Activated CD8-positive, alpha-beta memory T cell treated with anti-CD3 and anti-CD28 coated beads, Interleukin-2, amount 50 U/mL, for 1 hour (primary cell): Measurements from ENCODE around the gene ZNF784.
A peak's percentile ranks its signal among the peaks of the same experiment; 100 is the strongest.

Experiments used
- DNase-seq: peaks from one replicate; pipeline ENCODE4 v3.0.0-alpha.2; 2020; ENCODE audit errors: extremely low read depth

ZNF784 gene, protein sequence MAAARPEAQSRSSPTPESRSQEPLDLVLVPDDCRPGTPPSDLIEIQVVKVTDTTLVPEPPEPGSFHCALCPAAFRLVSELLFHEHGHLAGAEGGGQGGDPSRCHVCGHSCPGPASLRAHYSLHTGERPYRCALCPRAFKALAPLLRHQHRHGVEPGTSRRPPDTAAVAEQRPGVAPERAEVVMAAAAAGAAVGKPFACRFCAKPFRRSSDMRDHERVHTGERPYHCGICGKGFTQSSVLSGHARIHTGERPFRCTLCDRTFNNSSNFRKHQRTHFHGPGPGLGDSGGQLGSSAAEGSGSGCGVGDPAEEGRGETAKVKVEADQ

DNA sequence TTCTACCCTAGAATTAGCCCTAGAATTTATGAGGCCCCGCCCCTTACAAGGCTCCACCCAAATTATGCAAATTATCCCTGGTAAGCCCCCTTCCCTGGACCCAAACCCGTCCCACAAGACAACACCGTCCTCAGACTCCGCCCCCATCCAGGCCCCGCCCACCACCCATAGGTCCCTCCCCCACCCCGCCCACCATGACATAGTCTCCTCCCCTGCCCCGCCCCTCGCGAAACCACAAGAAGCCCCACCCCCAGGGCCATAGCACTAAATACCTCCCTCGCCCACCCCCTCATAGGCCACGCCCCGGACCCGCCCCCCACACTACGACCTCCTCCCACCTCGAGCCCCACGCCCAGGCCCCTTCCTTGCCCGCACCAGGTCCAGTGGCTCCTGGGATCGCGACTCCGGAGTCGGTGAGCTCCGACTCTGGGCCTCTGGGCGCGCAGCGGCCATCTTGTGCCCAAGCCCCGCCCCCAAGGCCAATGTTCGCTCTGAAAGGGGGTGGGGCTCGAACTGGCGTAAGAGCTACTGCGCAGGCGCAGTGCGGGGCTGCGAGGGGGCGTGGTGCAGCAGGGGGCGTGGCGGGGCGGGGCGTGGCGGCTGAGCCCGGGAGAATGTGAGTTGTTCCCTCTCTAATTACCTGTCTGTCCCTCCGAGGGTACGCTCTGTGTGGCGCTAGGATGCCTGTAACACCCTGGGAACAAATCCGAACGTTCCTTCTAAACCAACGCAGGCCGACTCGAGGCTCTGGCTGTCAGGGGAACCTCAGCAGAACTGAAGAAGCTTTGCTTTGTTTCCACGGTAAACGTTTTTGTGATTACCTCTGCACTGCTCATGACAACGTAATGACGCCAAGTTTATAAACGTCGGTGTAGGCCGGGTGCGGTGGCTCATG is at the start of gene ZNF784:
Gene ZNF784 (minus strand): TSS at position 458 of the 895 bp plus-strand sequence. CDS start 5 bp downstream, at position 453.
- peak; percentile 91 for DNase-seq

DNA sequence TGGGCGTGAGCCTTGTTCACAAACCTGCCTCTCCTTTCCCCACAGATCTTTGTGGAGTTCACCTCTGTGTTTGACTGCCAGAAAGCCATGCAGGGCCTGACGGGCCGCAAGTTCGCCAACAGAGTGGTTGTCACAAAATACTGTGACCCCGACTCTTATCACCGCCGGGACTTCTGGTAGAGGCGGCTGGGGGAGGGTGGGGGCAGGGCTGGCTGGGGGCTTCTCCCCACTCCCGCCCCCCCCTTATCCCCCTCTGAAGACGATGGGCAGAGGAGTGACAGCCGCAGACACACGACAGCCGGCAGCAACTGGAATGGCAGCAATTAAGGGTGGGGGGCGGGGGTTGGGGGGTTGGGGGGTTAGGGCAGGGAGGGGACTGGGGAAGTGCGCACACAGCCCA is 49.5 kb upstream of the ZNF784 start:
- DNase-seq = no peak

- no peak for DNase-seq
Observed at GRCh38 chr19:55673465-55673864, 49.1 kb upstream of the ZNF784 start.

GRCh38 chr19:55672418-55672817 is 48.1 kb upstream of the ZNF784 start:
- no peak for DNase-seq

DNA sequence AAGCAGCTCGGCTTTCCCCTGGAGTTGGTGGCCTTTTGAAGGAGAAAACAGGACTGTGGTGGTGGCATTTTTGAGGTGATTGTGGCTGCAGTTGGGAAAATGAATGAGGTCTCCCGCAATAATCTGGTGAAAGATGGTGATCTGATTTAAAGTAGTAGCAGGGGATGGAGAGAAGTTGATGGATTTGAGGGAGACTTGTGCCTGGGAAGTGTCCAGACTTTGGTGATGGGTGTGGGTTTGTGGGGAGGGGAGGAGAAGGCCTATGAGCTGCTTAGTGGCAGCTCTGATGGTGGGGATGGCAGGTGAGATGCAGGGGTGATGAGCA is 46.6 kb upstream of the ZNF784 start:
- DNase-seq = no peak

DNA sequence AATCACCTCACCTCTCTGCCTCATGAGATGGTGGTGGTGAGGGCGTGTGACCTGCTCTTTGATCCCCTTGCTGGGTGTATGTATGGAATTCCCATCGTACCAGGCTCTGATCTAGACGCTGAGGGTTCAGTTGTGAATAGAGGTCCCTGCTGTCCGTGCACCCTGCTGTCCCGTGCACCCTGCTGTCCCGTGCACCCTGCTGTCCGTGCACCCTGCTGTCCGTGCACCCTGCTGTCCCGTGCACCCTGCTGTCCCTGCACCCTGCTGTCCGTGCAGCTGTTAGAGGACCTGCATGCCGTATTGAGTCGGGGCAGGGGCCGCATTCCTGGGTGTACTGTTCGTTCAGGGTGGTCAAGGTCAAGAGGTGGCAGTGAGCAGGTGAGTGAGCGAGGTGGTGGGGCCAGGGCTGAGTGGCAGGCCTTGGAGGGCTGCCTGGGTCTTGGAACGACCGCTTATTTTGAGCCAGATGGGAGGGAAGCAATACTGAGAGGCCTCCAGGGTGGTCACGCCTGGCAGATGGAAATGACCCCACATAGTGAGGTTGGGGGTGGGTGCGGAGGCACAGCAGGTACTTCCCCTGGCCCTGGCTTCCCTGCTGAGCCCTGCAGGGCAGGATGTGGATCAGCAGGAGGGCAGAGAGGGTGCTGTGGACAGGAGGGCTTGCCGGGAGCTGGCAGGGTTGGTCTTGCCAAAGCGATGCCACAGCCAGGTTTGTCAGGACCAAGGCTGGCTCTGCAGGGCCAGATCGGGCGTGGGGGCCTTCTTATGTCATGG is 46.1 kb upstream of the ZNF784 start:
- no peak for DNase-seq

GRCh38 chr19:55669418-55670279 is 45.3 kb upstream of the ZNF784 start:
- DNase-seq = no peak

- no peak for DNase-seq
Observed at GRCh38 chr19:55668603-55669348, 44.4 kb upstream of the ZNF784 start.

DNA sequence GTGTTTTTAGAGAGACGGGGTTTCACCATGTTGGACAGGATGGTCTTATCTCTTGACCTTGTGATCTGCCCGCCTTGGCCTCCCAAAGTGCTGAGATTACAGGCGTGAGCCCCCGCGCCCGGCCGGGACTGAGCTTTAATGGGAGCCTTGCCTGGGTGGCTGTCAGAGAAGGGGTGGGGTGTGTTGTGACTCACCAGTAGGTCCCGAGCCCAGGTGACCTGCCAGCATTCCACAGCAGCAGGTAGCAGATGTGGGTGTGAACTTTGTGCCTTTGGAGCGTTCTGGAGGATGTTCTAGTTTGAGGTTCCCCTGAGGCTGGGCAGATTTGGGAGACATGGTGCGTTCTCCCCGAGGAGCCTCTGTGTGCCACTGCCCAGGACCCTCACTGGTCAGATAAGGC is 43.6 kb upstream of the ZNF784 start:
- no peak for DNase-seq

- DNase-seq = no peak
Observed at GRCh38 chr19:55667511-55667910, 43.1 kb upstream of the ZNF784 start.

DNA sequence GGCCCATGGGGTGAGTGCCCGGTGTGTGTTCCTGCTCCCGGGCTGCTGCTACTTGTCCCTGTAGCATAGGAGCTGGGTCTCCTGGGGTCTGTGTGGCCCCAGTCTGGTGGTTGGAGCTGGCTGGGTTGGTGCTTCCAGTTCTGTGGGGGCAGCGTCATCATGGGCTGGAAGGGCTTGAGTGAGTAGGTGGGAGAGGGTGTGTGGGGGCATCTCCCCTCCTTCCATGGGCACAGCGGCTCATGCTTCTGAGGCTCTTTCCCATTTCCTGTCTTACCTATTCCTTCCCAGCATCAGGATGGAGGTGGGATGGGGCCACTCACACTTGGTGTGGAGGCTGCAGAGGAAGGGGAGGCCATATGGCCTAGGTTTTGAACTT is 42.6 kb upstream of the ZNF784 start:
- DNase-seq = no peak

DNA sequence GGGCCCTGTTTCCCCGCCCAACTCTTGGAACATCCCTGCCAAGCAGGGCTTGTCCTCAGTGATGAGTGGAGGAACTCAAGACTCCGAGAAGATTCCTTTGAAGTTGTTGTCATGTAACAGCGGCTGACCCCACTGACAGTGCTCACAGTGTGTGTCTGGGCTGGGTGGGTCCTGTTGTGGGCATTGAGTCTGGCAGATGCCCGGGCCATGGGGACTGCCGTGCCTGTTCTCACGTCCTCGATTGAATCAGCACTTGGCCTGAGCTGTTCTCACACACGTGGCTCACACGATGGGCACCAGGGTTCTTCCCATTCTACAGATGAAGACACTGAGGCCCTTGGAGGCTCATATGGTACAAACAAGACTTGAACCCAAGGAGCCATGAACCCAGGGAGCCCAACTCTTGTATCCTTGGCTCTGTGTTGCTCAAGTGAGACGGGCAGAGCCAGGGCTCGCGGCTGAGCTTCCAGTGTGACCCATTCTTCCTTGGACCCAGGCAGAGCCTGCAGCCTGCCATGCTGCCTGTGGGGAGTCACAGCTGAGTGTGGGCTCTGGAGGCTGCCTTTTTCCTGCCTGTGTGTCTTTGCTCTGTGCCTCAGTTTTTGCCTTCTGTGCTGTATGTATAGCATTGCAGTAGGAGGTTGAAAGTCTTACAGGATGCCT is 42.1 kb upstream of the ZNF784 start:
- no peak for DNase-seq

- no peak for DNase-seq
Observed at GRCh38 chr19:55663846-55664536, 39.6 kb upstream of the ZNF784 start.

DNA sequence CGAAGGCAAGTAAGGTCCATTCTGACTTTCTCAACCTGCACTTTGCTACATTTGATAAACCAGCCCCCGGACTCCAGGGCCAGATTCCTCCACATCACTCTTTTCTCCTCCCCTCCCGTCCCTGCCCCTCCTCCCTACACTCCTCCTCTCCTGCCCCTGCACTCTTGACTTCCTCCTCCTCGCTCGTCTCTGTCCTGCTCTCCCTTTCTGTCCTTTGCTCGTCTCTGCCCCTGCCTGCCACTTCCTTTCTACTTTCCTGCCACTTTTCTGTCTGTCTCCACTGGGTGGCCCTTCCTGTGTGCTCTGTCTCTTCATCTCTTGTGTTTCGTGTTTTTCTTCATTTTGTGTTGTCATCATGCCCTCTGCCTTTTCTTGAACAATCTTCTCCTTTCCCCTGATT is 37.5 kb upstream of the ZNF784 start:
- DNase-seq = no peak

DNA sequence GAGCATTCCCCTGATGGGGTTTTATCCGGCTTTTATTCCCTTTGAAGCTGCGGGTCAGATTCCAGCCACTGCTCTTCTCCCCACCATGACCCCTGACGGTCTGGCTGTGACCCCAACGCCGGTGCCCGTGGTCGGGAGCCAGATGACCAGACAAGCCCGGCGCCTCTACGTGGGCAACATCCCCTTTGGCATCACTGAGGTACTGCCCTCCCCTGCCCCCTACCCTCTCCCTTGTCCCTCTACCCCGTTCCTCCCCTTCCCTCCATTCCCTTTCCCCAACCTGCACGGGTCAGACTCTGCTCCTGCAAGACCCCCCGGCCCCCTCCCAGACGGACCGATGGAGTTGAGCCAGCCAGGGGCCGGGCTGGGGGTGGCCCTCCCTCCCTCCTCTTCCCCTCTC is 36.6 kb upstream of the ZNF784 start:
- DNase-seq = no peak

- no peak for DNase-seq
Observed at GRCh38 chr19:55660404-55660803, 36.0 kb upstream of the ZNF784 start.

DNA sequence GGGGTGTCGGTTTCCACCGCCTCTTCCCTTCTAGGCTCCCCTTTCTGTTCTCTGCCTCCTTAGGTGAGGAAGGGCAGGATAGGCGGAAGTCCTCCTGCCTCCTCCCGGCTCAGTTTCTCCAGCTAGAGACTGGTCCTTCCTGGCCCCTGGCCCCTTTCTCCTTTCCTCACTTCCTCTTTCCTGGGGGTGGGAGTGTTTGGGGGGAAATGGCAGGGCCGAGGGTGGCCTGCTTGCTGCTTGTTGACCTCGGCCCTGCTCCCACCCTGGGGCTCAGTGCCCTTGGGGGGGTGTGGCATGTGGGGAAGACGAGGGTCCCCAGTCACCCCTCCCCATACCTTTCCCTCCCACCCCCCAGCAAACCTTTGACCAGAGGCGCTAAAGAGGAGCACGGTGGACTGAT is 35.5 kb upstream of the ZNF784 start:
- no peak for DNase-seq

DNA sequence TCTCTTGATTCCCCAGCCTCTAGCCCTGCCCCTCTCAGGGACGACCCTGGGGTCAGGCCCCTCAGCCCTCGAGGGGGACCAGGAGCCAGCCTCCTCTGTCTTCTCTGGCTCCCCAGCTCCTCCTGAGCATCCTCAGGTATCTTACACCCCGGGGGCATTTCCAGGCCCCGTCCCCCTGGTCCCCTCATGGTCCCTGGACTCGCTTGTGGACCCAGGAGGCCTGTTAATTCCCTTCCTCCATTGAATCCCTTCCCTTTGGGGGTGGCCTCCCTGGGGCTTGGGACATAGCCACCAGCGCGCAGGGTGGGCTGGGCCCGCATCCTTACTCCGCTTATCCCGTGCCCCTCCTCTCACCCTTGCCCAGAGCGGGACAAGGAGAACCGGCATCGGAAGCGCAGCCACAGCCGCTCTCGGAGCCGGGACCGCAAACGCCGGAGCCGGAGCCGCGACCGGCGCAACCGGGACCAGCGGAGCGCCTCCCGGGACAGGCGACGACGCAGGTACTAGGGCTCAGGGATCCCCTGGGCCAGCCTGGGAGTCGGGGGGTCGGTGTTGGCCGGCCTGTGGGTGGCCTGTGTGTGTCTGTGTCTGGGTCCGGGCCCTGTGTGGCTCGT is 34.6 kb upstream of the ZNF784 start:
- DNase-seq = no peak
